Epithelial cell of proximal tubule (primary cell): ENCODE results near the gene IL12RB2. TPM values are rescaled to one million over a fixed set of nuclear protein-coding genes. Genes with fewer than 3 reads are reported as not detected.

Source experiments
- DNase-seq: peaks from one replicate; pipeline ENCODE4 v3.0.0-alpha.2; 2011; ENCODE audit warnings: low read depth
- H3K4me3 ChIP-seq: 2 replicates; pipeline ENCODE4 v1.5.1; 2011; ENCODE audit warnings: low read depth, mild to moderate bottlenecking, low read length
- CTCF ChIP-seq: conservative IDR thresholded peaks from 2 replicates; pipeline ENCODE4 v1.5.1; 2012; ENCODE audit warnings: low read depth, mild to moderate bottlenecking, low read length
- total RNA-seq: library from RNA; depleted of rRNA; stranded (reverse); fragments of >200 nt; gene quantifications from 2 replicates; pipeline ENCODE4 v1.2.3, GENCODE V29; 2015

The IL12RB2 gene
- total RNA-seq, 1 donor from 2014 or later = 1.3 TPM

GRCh38 chr1:67308136-67308535, 463 bp downstream of the IL12RB2 start:
- DNase-seq = no peak
- H3K4me3 ChIP-seq = peak overlapping the region; percentile 51
- TF ChIP-seq CTCF = no peak

- no peak for TF ChIP-seq CTCF
- H3K4me3 ChIP-seq = no peak overlapping the region
- DNase-seq = no peak
These were observed 4.9 kb downstream of the IL12RB2 start for GRCh38 chr1:67312615-67313014.

- no peak for TF ChIP-seq CTCF
- no peak for DNase-seq
These were observed 6.4 kb downstream of the IL12RB2 start for GRCh38 chr1:67313934-67314671.

GRCh38 chr1:67314696-67315095, 7.0 kb downstream of the IL12RB2 start:
- TF ChIP-seq CTCF = no peak
- H3K4me3 ChIP-seq = no peak overlapping the region
- DNase-seq = no peak

More at GRCh38 chr1:67313934-67314671, 6.4 kb downstream of the IL12RB2 start:
- H3K4me3 ChIP-seq = no peak overlapping the region

- no peak for DNase-seq
These were observed 8.7 kb downstream of the IL12RB2 start for GRCh38 chr1:67316180-67316902.

GRCh38 chr1:67316918-67317317, 9.2 kb downstream of the IL12RB2 start:
- no peak for TF ChIP-seq CTCF
- DNase-seq = no peak
- H3K4me3 ChIP-seq = no peak overlapping the region

More at GRCh38 chr1:67316180-67316902, 8.7 kb downstream of the IL12RB2 start:
- no peak overlapping the region for H3K4me3 ChIP-seq
- no peak for TF ChIP-seq CTCF
